Skeletal muscle tissue (tissue), 4 donors: ENCODE data around the gene REEP5. TPM values are rescaled to one million over a fixed set of nuclear protein-coding genes. Genes with fewer than 3 reads are reported as not detected.

Source experiments
- H3K27ac ChIP-seq: one replicate; pipeline ENCODE4 v1.7.0; 2013; ENCODE audit warnings: mild to moderate bottlenecking, low read depth, low read length, inconsistent platforms
- H3K27me3 ChIP-seq, 3 donors: one replicate each; pipeline ENCODE4 v1.7.0; 2013; ENCODE audit warnings: low read length in 3 of 3; ENCODE audit not compliant: control insufficient read depth in 3 of 3, insufficient read depth in 3 of 3
- H3K36me3 ChIP-seq, 3 donors: one replicate each; pipeline ENCODE4 v1.7.0; 2013; ENCODE audit warnings: low read length in 3 of 3; ENCODE audit not compliant: control insufficient read depth in 3 of 3, insufficient read depth in 3 of 3
- H3K4me1 ChIP-seq, 3 donors: one replicate each; pipeline ENCODE4 v1.7.0; 2013; ENCODE audit warnings: low read length in 3 of 3, mild to moderate bottlenecking in 3 of 3; ENCODE audit not compliant: control insufficient read depth in 3 of 3, insufficient read depth in 3 of 3
- H3K4me3 ChIP-seq, 3 donors: one replicate each; pipeline ENCODE4 v1.7.0; 2013; ENCODE audit warnings: low read length in 3 of 3
- H3K9ac ChIP-seq, 3 donors: one replicate each; pipeline ENCODE4 v1.7.0; 2013; ENCODE audit warnings: low read length in 3 of 3, mild to moderate bottlenecking in 3 of 3, moderate library complexity in 2 of 3, low read depth in 1 of 3
- H3K9me3 ChIP-seq, 3 donors: one replicate each; pipeline ENCODE4 v1.7.0; 2013; ENCODE audit warnings: low read length in 3 of 3; ENCODE audit not compliant: control insufficient read depth in 3 of 3
- total RNA-seq: library from RNA; depleted of rRNA; stranded (reverse); fragments of >200 nt; gene quantifications from one replicate; pipeline ENCODE4 v1.2.3, GENCODE V29; 2014
- donor health status: Osteomylitis.

Gene REEP5
- total RNA-seq, 1 donor from 2014 or later = 26.1 TPM

- Histone ChIP-seq H3K36me3 (peaks cover 2 to 19% (median 13%) of the 10 kb centered on the region in 3 donors), H3K9ac (no peak overlapping the region), H3K4me1 (peaks cover 0 to 2% (median 0%) of the 10 kb centered on the region in 3 donors), H3K27me3 (no peaks in the 10 kb centered on the region), H3K9me3 (no peaks in the 10 kb centered on the region), H3K27ac (no peak overlapping the region), H3K4me3 (no peak overlapping the region)
Measured at GRCh38 chr5:112876362-112876761, 45.7 kb downstream of the REEP5 start.

- H3K9me3 ChIP-seq = no peaks in the 10 kb centered on the region
- H3K4me3 ChIP-seq = no peak overlapping the region
- H3K36me3 ChIP-seq = peaks cover 19 to 44% (median 26%) of the 10 kb centered on the region in 3 donors
- H3K27me3 ChIP-seq = no peaks in the 10 kb centered on the region
- no peak overlapping the region for H3K9ac ChIP-seq
- no peak overlapping the region for H3K27ac ChIP-seq
- H3K4me1 ChIP-seq = no peaks in the 10 kb centered on the region
Measured at GRCh38 chr5:112870966-112871365, 51.1 kb downstream of the REEP5 start.

- Histone ChIP-seq H3K9ac (no peak overlapping the region), H3K9me3 (no peaks in the 10 kb centered on the region), H3K27me3 (no peaks in the 10 kb centered on the region), H3K36me3 (peaks cover 23 to 39% (median 28%) of the 10 kb centered on the region in 3 donors), H3K4me3 (no peak overlapping the region), H3K27ac (no peak overlapping the region), H3K4me1 (no peaks in the 10 kb centered on the region)
Measured at GRCh38 chr5:112869948-112870347, 52.1 kb downstream of the REEP5 start.

GRCh38 chr5:112867411-112867810 is 54.6 kb downstream of the REEP5 start:
- Histone ChIP-seq H3K9me3 (no peaks in the 10 kb centered on the region), H3K27ac (no peak overlapping the region), H3K4me1 (peaks cover 2 to 10% (median 10%) of the 10 kb centered on the region in 3 donors), H3K27me3 (no peaks in the 10 kb centered on the region), H3K4me3 (no peak overlapping the region), H3K36me3 (peaks cover 29 to 46% (median 36%) of the 10 kb centered on the region in 3 donors), H3K9ac (no peak overlapping the region)

- peaks cover 8 to 16% (median 15%) of the 10 kb centered on the region in 3 donors for H3K4me1 ChIP-seq
- H3K9me3 ChIP-seq = no peaks in the 10 kb centered on the region
Measured at GRCh38 chr5:112866739-112867138, 55.3 kb downstream of the REEP5 start.

GRCh38 chr5:112865128-112865527 is 56.9 kb downstream of the REEP5 start:
- no peak overlapping the region for H3K9ac ChIP-seq
- H3K36me3 ChIP-seq = peaks cover 22 to 38% (median 30%) of the 10 kb centered on the region in 3 donors
- peaks cover 10 to 22% (median 19%) of the 10 kb centered on the region in 3 donors for H3K4me1 ChIP-seq

More at GRCh38 chr5:112866739-112867138, 55.3 kb downstream of the REEP5 start:
- Histone ChIP-seq H3K36me3 (peaks cover 29 to 46% (median 36%) of the 10 kb centered on the region in 3 donors), H3K4me3 (no peak overlapping the region), H3K9ac (no peak overlapping the region), H3K27ac (no peak overlapping the region), H3K27me3 (no peaks in the 10 kb centered on the region)

GRCh38 chr5:112863549-112863948 is 58.5 kb downstream of the REEP5 start:
- H3K9ac ChIP-seq = no peak overlapping the region
- H3K27ac ChIP-seq = no peak overlapping the region
- peaks cover 10 to 22% (median 19%) of the 10 kb centered on the region in 3 donors for H3K4me1 ChIP-seq
- no peak overlapping the region for H3K4me3 ChIP-seq
- H3K36me3 ChIP-seq = peaks cover 17 to 24% (median 20%) of the 10 kb centered on the region in 3 donors
- H3K27me3 ChIP-seq = no peaks in the 10 kb centered on the region
- H3K9me3 ChIP-seq = no peaks in the 10 kb centered on the region

More at GRCh38 chr5:112865128-112865527, 56.9 kb downstream of the REEP5 start:
- H3K9me3 ChIP-seq = no peaks in the 10 kb centered on the region
- H3K27ac ChIP-seq = no peak overlapping the region
- no peaks in the 10 kb centered on the region for H3K27me3 ChIP-seq
- H3K4me3 ChIP-seq = no peak overlapping the region

GRCh38 chr5:112862085-112862484 is 59.9 kb downstream of the REEP5 start:
- no peak overlapping the region for H3K27ac ChIP-seq
- H3K27me3 ChIP-seq = no peaks in the 10 kb centered on the region
- peaks cover 10 to 22% (median 19%) of the 10 kb centered on the region in 3 donors for H3K4me1 ChIP-seq
- H3K4me3 ChIP-seq = peak overlapping the region; percentile 88 to 96 (median 94)
- H3K9me3 ChIP-seq = no peaks in the 10 kb centered on the region
- H3K36me3 ChIP-seq = peaks cover 12 to 17% (median 15%) of the 10 kb centered on the region in 3 donors
- peak overlapping the region; percentile 84 to 97 (median 95) for H3K9ac ChIP-seq

- peak overlapping the region; percentile 72 for H3K27ac ChIP-seq
- H3K4me3 ChIP-seq = peak overlapping the region; percentile 88 to 96 (median 94)
- H3K36me3 ChIP-seq = peaks cover 11 to 12% (median 12%) of the 10 kb centered on the region in 3 donors
- H3K9ac ChIP-seq = peak overlapping the region; percentile 84 to 97 (median 95)
- no peaks in the 10 kb centered on the region for H3K27me3 ChIP-seq
- H3K9me3 ChIP-seq = no peaks in the 10 kb centered on the region
- peaks cover 10 to 22% (median 19%) of the 10 kb centered on the region in 3 donors for H3K4me1 ChIP-seq
Measured at GRCh38 chr5:112861638-112861985, 60.4 kb downstream of the REEP5 start.

GRCh38 chr5:112860929-112861637 is 60.9 kb downstream of the REEP5 start, which contains the start of gene SRP19:
Gene SRP19 (plus strand): TSS chr5:112861287. CDS start chr5:112861377, 90 bp downstream.
- H3K4me3 ChIP-seq = peak within 1 kb of the TSS; percentile 88 to 96 (median 94)
- peaks cover 0 to under 1% (median 0%) of the 10 kb centered on the region in 3 donors for H3K27me3 ChIP-seq
- peak within 1 kb of the TSS; percentile 72 for H3K27ac ChIP-seq
- H3K36me3 ChIP-seq = peaks cover 8 to 11% (median 10%) of the 10 kb centered on the region in 3 donors
- H3K9me3 ChIP-seq = no peaks in the 10 kb centered on the region
- H3K4me1 ChIP-seq = peaks cover 10 to 22% (median 19%) of the 10 kb centered on the region in 3 donors
- H3K9ac ChIP-seq = peak within 1 kb of the TSS; percentile 84 to 97 (median 95)
